SK-N-SH treated with all-trans-retinoic acid at 6 μM for 48 hours (cell line): ENCODE measurements around the gene TMEM94.

Experiments
- ATAC-seq: fragments of 200-7000 bp; cut with Tn5 transposase; 3 replicates; pipeline ENCODE4 v1.9.1; 2020; ENCODE audit warnings: mild to moderate bottlenecking, moderate library complexity
- ARNTL ChIP-seq: fragments of 450-650 bp; formaldehyde crosslinking; IDR thresholded peaks from 2 replicates; pipeline ENCODE4 v1.5.0; 2020; ENCODE audit warnings: low read depth, mild to moderate bottlenecking, moderate library complexity, borderline replicate concordance
- BACH2 ChIP-seq: fragments of 250-450 bp; sonication (Bioruptor Pico); IDR thresholded peaks from 2 replicates; pipeline ENCODE4 v1.9.0; 2021; ENCODE audit warnings: mild to moderate bottlenecking, borderline replicate concordance
- CSDC2 ChIP-seq: fragments of 250-450 bp; sonication (Bioruptor Pico); IDR thresholded peaks from 2 replicates; pipeline ENCODE4 v1.5.0; 2020; ENCODE audit warnings: mild to moderate bottlenecking, moderate library complexity
- GLIS3 ChIP-seq: fragments of 250-450 bp; sonication (Bioruptor Pico); IDR thresholded peaks from 2 replicates; pipeline ENCODE4 v1.5.0; 2020; ENCODE audit warnings: mild to moderate bottlenecking, moderate library complexity
- ISL1 ChIP-seq: fragments of 250-450 bp; sonication (Bioruptor Pico); IDR thresholded peaks from 2 replicates; pipeline ENCODE4 v2.1.2; 2022; ENCODE audit warnings: mild to moderate bottlenecking, moderate library complexity
- OSR1 ChIP-seq: fragments of 250-450 bp; sonication (Bioruptor Pico); IDR thresholded peaks from 2 replicates; pipeline ENCODE4 v1.8.0; 2022; ENCODE audit warnings: moderate library complexity, mild to moderate bottlenecking, inconsistent platforms
- POU6F1 ChIP-seq: fragments of 250-450 bp; sonication (Bioruptor Pico); IDR thresholded peaks from 2 replicates; pipeline ENCODE4 v1.8.0; 2021; ENCODE audit warnings: low read depth, mild to moderate bottlenecking, moderate library complexity, borderline replicate concordance
- TCF4 ChIP-seq: fragments of 250-450 bp; sonication (Bioruptor Pico); IDR thresholded peaks from 2 replicates; pipeline ENCODE4 v1.8.0; 2021; ENCODE audit warnings: mild to moderate bottlenecking, moderate library complexity, borderline replicate concordance
- TOX ChIP-seq: fragments of 250-450 bp; sonication (Bioruptor Pico); IDR thresholded peaks from 2 replicates; pipeline ENCODE4 v1.8.0; 2021; ENCODE audit warnings: mild to moderate bottlenecking, moderate library complexity, borderline replicate concordance
- TSHZ2 ChIP-seq: fragments of 250-450 bp; sonication (Bioruptor Pico); IDR thresholded peaks from 2 replicates; pipeline ENCODE4 v1.5.0; 2020; ENCODE audit warnings: mild to moderate bottlenecking, moderate library complexity
- ZC3H10 ChIP-seq: fragments of 250-450 bp; sonication (Bioruptor Pico); IDR thresholded peaks from 2 replicates; pipeline ENCODE4 v1.5.1; 2021; ENCODE audit warnings: mild to moderate bottlenecking, moderate library complexity
- ZFP3 ChIP-seq: fragments of 250-450 bp; sonication (Bioruptor Pico); IDR thresholded peaks from 2 replicates; pipeline ENCODE4 v1.5.0; 2020; ENCODE audit warnings: mild to moderate bottlenecking, moderate library complexity
- ZFP30 ChIP-seq: fragments of 450-650 bp; formaldehyde crosslinking; IDR thresholded peaks from 2 replicates; pipeline ENCODE4 v1.5.0; 2022; ENCODE audit warnings: mild to moderate bottlenecking, moderate library complexity
- ZNF565 ChIP-seq: fragments of 450-650 bp; formaldehyde crosslinking; conservative IDR thresholded peaks from 2 replicates; pipeline ENCODE4 v1.5.0; 2020; ENCODE audit warnings: low read depth, mild to moderate bottlenecking, moderate library complexity
- ZNF70 ChIP-seq: fragments of 450-650 bp; formaldehyde crosslinking; IDR thresholded peaks from 2 replicates; pipeline ENCODE4 v1.5.0; 2020; ENCODE audit warnings: mild to moderate bottlenecking, moderate library complexity
- ZNF8 ChIP-seq: fragments of 450-650 bp; formaldehyde crosslinking; IDR thresholded peaks from 2 replicates; pipeline ENCODE4 v1.5.0; 2020; ENCODE audit warnings: mild to moderate bottlenecking, moderate library complexity
- TF ChIP-seq, protein P1 (sequence below): fragments of 250-450 bp; sonication (Bioruptor Pico); IDR thresholded peaks from 2 replicates; pipeline ENCODE4 v1.5.1; 2020; ENCODE audit warnings: low read depth, mild to moderate bottlenecking, moderate library complexity
- TF ChIP-seq, protein P2 (sequence below): fragments of 250-450 bp; sonication (Bioruptor Pico); IDR thresholded peaks from 2 replicates; pipeline ENCODE4 v1.8.0; 2020; ENCODE audit warnings: mild to moderate bottlenecking, moderate library complexity, borderline replicate concordance
- TF ChIP-seq, protein P3 (sequence below): fragments of 250-450 bp; sonication (Bioruptor Pico); IDR thresholded peaks from 2 replicates; pipeline ENCODE4 v1.5.1; 2021; ENCODE audit warnings: mild to moderate bottlenecking, moderate library complexity

TMEM94 gene

DNA sequence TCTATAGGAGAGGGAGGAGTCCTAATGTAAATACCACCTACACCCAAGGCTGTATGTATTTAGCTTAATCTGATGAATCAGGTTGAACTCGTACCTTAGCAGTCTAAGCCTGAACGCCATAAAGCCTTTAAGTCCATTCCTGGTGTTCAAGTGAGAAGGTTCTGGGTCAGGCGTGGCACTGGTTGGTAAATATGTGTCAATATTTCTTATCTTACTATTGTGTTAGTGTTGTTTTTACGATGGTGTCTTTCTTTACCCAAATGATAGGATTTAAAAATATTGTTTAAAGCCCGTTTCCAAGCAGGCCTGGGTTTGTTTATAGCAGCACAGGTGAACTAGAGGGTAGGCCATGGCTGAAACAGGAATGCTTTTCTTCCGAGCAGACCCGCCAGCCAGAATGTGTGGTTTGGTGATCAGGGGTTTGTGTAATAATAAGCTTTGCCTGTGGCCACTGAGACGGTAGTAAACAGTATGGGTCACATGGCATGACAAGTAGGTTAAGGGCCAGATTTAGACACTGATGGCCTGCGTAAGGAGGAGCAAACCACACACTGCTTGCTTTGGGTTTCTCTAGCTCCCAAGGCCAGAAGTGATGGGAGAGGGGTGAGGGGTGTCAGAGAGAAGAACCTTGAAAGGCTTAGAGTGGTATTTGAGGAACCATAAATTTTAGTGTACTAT is 3.3 kb downstream of the TMEM94 start:
- no peak for ATAC-seq

GRCh38 chr17:75460295-75460694 is 3.9 kb downstream of the TMEM94 start:
- ATAC-seq = no peak
- TF ChIP-seq, protein P1, sequence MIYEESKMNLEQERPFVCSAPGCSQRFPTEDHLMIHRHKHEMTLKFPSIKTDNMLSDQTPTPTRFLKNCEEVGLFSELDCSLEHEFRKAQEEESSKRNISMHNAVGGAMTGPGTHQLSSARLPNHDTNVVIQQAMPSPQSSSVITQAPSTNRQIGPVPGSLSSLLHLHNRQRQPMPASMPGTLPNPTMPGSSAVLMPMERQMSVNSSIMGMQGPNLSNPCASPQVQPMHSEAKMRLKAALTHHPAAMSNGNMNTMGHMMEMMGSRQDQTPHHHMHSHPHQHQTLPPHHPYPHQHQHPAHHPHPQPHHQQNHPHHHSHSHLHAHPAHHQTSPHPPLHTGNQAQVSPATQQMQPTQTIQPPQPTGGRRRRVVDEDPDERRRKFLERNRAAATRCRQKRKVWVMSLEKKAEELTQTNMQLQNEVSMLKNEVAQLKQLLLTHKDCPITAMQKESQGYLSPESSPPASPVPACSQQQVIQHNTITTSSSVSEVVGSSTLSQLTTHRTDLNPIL (CRISPR knock-in tag) = no peak
- no peak for TF ChIP-seq GLIS3 (CRISPR knock-in tag)
- no peak for TF ChIP-seq ZNF70 (CRISPR knock-in tag)

More for the DNA sequence above, 3.3 kb downstream of the TMEM94 start:
- no peak for TF ChIP-seq ZNF565
- TF ChIP-seq BACH2 (CRISPR knock-in tag) = no peak
- TF ChIP-seq POU6F1 = no peak
- TF ChIP-seq, protein P1 (CRISPR knock-in tag) = no peak
- TF ChIP-seq TCF4 = no peak
- TF ChIP-seq ZNF70 (CRISPR knock-in tag) = no peak
- no peak for TF ChIP-seq ZC3H10 (CRISPR knock-in tag)
- no peak for TF ChIP-seq CSDC2 (CRISPR knock-in tag)
- TF ChIP-seq TSHZ2 = no peak
- TF ChIP-seq OSR1 = no peak
- TF ChIP-seq, protein P2, sequence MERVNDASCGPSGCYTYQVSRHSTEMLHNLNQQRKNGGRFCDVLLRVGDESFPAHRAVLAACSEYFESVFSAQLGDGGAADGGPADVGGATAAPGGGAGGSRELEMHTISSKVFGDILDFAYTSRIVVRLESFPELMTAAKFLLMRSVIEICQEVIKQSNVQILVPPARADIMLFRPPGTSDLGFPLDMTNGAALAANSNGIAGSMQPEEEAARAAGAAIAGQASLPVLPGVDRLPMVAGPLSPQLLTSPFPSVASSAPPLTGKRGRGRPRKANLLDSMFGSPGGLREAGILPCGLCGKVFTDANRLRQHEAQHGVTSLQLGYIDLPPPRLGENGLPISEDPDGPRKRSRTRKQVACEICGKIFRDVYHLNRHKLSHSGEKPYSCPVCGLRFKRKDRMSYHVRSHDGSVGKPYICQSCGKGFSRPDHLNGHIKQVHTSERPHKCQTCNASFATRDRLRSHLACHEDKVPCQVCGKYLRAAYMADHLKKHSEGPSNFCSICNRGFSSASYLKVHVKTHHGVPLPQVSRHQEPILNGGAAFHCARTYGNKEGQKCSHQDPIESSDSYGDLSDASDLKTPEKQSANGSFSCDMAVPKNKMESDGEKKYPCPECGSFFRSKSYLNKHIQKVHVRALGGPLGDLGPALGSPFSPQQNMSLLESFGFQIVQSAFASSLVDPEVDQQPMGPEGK (CRISPR knock-in tag) = no peak
- TF ChIP-seq ZFP30 (CRISPR knock-in tag) = no peak
- TF ChIP-seq ZNF8 = no peak
- TF ChIP-seq ZFP3 (CRISPR knock-in tag) = no peak
- TF ChIP-seq ISL1 (CRISPR knock-in tag) = no peak
- no peak for TF ChIP-seq TOX (CRISPR knock-in tag)

GRCh38 chr17:75463603-75464002 is 7.2 kb downstream of the TMEM94 start:
- TF ChIP-seq POU6F1 = no peak
- TF ChIP-seq TSHZ2 = no peak
- no peak for TF ChIP-seq ISL1 (CRISPR knock-in tag)
- no peak for TF ChIP-seq ZNF70 (CRISPR knock-in tag)
- TF ChIP-seq, protein P2 (CRISPR knock-in tag) = no peak
- TF ChIP-seq, protein P3, sequence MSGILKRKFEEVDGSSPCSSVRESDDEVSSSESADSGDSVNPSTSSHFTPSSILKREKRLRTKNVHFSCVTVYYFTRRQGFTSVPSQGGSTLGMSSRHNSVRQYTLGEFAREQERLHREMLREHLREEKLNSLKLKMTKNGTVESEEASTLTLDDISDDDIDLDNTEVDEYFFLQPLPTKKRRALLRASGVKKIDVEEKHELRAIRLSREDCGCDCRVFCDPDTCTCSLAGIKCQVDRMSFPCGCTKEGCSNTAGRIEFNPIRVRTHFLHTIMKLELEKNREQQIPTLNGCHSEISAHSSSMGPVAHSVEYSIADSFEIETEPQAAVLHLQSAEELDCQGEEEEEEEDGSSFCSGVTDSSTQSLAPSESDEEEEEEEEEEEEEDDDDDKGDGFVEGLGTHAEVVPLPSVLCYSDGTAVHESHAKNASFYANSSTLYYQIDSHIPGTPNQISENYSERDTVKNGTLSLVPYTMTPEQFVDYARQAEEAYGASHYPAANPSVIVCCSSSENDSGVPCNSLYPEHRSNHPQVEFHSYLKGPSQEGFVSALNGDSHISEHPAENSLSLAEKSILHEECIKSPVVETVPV (CRISPR knock-in tag) = no peak
- TF ChIP-seq ARNTL (CRISPR knock-in tag) = no peak
- no peak for TF ChIP-seq ZNF8
- TF ChIP-seq OSR1 = no peak
- no peak for TF ChIP-seq BACH2 (CRISPR knock-in tag)
- TF ChIP-seq CSDC2 (CRISPR knock-in tag) = no peak
- TF ChIP-seq GLIS3 (CRISPR knock-in tag) = no peak
- ATAC-seq = no peak
